ENCODE results near the gene CYP1B1. TPM values are rescaled to one million over a fixed set of nuclear protein-coding genes. Genes with fewer than 3 reads are reported as not detected.

Gene CYP1B1
- 10 to 100 TPM in 2 of 3 donors, 1 to 10 TPM in 1; 1.6 to 15.0 (median 13.8) TPM for total RNA-seq
- long read RNA-seq, donor 1, full-length matches to known transcripts: 16 of 18 reads
- long read RNA-seq, donor 1, partial matches to known transcripts: 0 of 18 reads
- long read RNA-seq, donor 1, other reads (novel, unspliced or antisense): 2 of 18 reads
- long read RNA-seq, donor 2, full-length matches to known transcripts: 6 of 9 reads
- long read RNA-seq, donor 2, partial matches to known transcripts: 1 of 9 reads
- long read RNA-seq, donor 2, other reads (novel, unspliced or antisense): 2 of 9 reads

- Histone ChIP-seq H3K4me3 (no peak within 1 kb of the TSS), H3K4me1 (ENCODE audit: low read depth) (peaks cover 33% of the 10 kb centered on the region), H3K36me3 (ENCODE audit: low read depth) (no peaks in the 10 kb centered on the region), H3K9me3 (no peaks in the 10 kb centered on the region)
- DNase-seq: peak in 1 of 3 donors; percentile 53
- intact Hi-C loops (cut with DNase I, micrococcal nuclease): no loop called here
- no peak for TF ChIP-seq CTCF (IDR thresholded peaks at IDR 0.05)
- ATAC-seq: peak; percentile 4
These were observed at the start of gene CYP1B1 for GRCh38 chr2:38075507-38076151. TSS of gene CYP1B1 (minus strand) at chr2:38076151. CDS start at chr2:38075388, 763 bp downstream.

GRCh38 chr2:38125007-38125406, 49.1 kb upstream of the CYP1B1 start:
- ATAC-seq (peak; percentile 69), DNase-seq (no peak)
- no peak for TF ChIP-seq CTCF (IDR thresholded peaks at IDR 0.05)
- peaks cover 21% of the 10 kb centered on the region for H3K4me1 ChIP-seq (ENCODE audit: low read depth)
- no peak overlapping the region for H3K4me3 ChIP-seq
- peaks cover 11% of the 10 kb centered on the region for H3K9me3 ChIP-seq
- H3K36me3 ChIP-seq (ENCODE audit: low read depth): no peaks in the 10 kb centered on the region
- intact Hi-C loops (cut with DNase I, micrococcal nuclease): no loop called here

- DNase-seq: no peak
- Histone ChIP-seq H3K9me3 (peaks cover 11% of the 10 kb centered on the region), H3K4me3 (no peak overlapping the region), H3K4me1 (ENCODE audit: low read depth) (peaks cover 21% of the 10 kb centered on the region), H3K36me3 (ENCODE audit: low read depth) (no peaks in the 10 kb centered on the region)
- TF ChIP-seq CTCF (IDR thresholded peaks at IDR 0.05): no peak
- ATAC-seq: no peak
- intact Hi-C loops (cut with DNase I, micrococcal nuclease): no loop called here
These were observed 48.0 kb upstream of the CYP1B1 start for GRCh38 chr2:38123911-38124310.

- DNase-seq: no peak
- intact Hi-C loops (cut with DNase I, micrococcal nuclease): no loop called here
- peaks cover 5% of the 10 kb centered on the region for H3K9me3 ChIP-seq
- H3K4me3 ChIP-seq: no peak overlapping the region
- TF ChIP-seq CTCF (IDR thresholded peaks at IDR 0.05): no peak
- peaks cover 21% of the 10 kb centered on the region for H3K4me1 ChIP-seq (ENCODE audit: low read depth)
- peak; percentile 36 for ATAC-seq
- no peaks in the 10 kb centered on the region for H3K36me3 ChIP-seq (ENCODE audit: low read depth)
These were observed 46.4 kb upstream of the CYP1B1 start for GRCh38 chr2:38122344-38122743.

- H3K36me3 ChIP-seq (ENCODE audit: low read depth): no peaks in the 10 kb centered on the region
- no peak for DNase-seq
- H3K4me1 ChIP-seq (ENCODE audit: low read depth): peaks cover 21% of the 10 kb centered on the region
- no peaks in the 10 kb centered on the region for H3K9me3 ChIP-seq
- TF ChIP-seq CTCF (IDR thresholded peaks at IDR 0.05): no peak
- no peak overlapping the region for H3K4me3 ChIP-seq
- intact Hi-C loops (cut with DNase I, micrococcal nuclease): no loop called here
- peak; percentile 78 for ATAC-seq
These were observed 45.5 kb upstream of the CYP1B1 start for GRCh38 chr2:38121481-38121880.
